HepG2 (cell line): ENCODE results near the gene DLG1. TPM values are rescaled to one million over a fixed set of nuclear protein-coding genes. Genes with fewer than 3 reads are reported as not detected.

Experiments used
- ATAC-seq: fragments of 200-7000 bp; cut with Tn5 transposase; 3 replicates; pipeline ENCODE4 v1.9.1; 2020; ENCODE audit warnings: mild to moderate bottlenecking, moderate library complexity
- BruUV-seq: library from RNA; stranded (reverse); fragments of 400-500 nt; replicated peaks from 2 replicates; lab custom pipeline; 2021; lab: Mats Ljungman, UMichigan
- CTCF ChIA-PET: fragments of 300-600 bp; formaldehyde crosslinking; extraction: SDS; loops from one replicate; lab custom pipeline; 2021; ENCODE audit warnings: low total read pairs, inconsistent platforms, low intra/inter-chr PET ratio; lab: Yijun Ruan, JAX
- POLR2A ChIA-PET: fragments of 350-600 bp; sonication (Branson Sonifier 250); formaldehyde crosslinking; loops from one replicate; lab custom pipeline; 2020; ENCODE audit warnings: antibody characterized with exemption, inconsistent platforms; lab: Yijun Ruan, JAX
- DNase-seq: peaks from one replicate; pipeline ENCODE4 v3.0.0-alpha.2; 2015; ENCODE audit warnings: low spot score
- FAIRE-seq: peaks from 3 replicates; lab custom pipeline; 2011; peaks lifted over from hg19 to GRCh38; lab: Jason Lieb, UNC
- H2AFZ ChIP-seq: one replicate; pipeline ENCODE4 v1.6.1; 2011; ENCODE audit warnings: low read length, inconsistent platforms
- H3K27ac ChIP-seq: fragments of 300-600 bp; 3 replicates; pipeline ENCODE4 v1.8.0; 2011; ENCODE audit warnings: mixed run types, mild to moderate bottlenecking, mixed read lengths, low read length, inconsistent platforms; ENCODE audit not compliant: insufficient read depth; ENCODE audit errors: extremely low read length
- H3K27me3 ChIP-seq, 2 experiments: fragments of 200-600 bp in 1 of 2; 2 replicates in 1 of 2; 3 replicates in 1 of 2; pipeline versions ENCODE4 v1.6.0 to v1.8.0; 2011; ENCODE audit warnings: low read length in 2 of 2, mild to moderate bottlenecking in 2 of 2, moderate library complexity in 2 of 2, inconsistent platforms in 1 of 2; ENCODE audit not compliant: insufficient read depth in 2 of 2, control insufficient read depth in 1 of 2
- H3K36me3 ChIP-seq, 2 experiments: fragments of 200-600 bp in 1 of 2; replicated peaks in 1 of 2; 2 replicates in 1 of 2; 3 replicates in 1 of 2; pipeline versions ENCODE4 v1.5.1 to v1.8.0; 2011; ENCODE audit warnings: low read length in 2 of 2, inconsistent platforms in 1 of 2; ENCODE audit not compliant: insufficient read depth in 2 of 2, control insufficient read depth in 1 of 2
- H3K4me1 ChIP-seq: 2 replicates; pipeline ENCODE4 v1.5.1; 2012; ENCODE audit warnings: low read length, inconsistent platforms; ENCODE audit not compliant: insufficient read depth
- H3K4me2 ChIP-seq: 2 replicates; pipeline ENCODE4 v1.6.0; 2011; ENCODE audit warnings: low read depth, low read length, inconsistent platforms
- H3K4me3 ChIP-seq, 3 experiments: fragments of 200-600 bp in 1 of 3; sonication (generic), shearing (Covaris generic) in 1 of 3; replicated peaks in 1 of 3; 2 replicates each; pipeline ENCODE4 v1.5.1; 2011 to 2016; ENCODE audit warnings: low read length in 3 of 3, inconsistent platforms in 2 of 3, low read depth in 2 of 3, mild to moderate bottlenecking in 2 of 3, control low read depth in 1 of 3, mixed read lengths in 1 of 3; ENCODE audit not compliant: insufficient read depth in 1 of 3
- H3K79me2 ChIP-seq: one replicate; pipeline ENCODE4 v1.6.1; 2011; ENCODE audit warnings: low read length, inconsistent platforms; ENCODE audit not compliant: insufficient read depth
- H3K9ac ChIP-seq: 2 replicates; pipeline ENCODE4 v1.6.0; 2011; ENCODE audit warnings: mild to moderate bottlenecking, low read depth, low read length, inconsistent platforms; ENCODE audit not compliant: insufficient read depth
- H3K9me3 ChIP-seq: 2 replicates; pipeline ENCODE4 v1.5.1; 2012; ENCODE audit warnings: mild to moderate bottlenecking, low read length
- H4K20me1 ChIP-seq: 2 replicates; pipeline ENCODE4 v1.6.0; 2011; ENCODE audit warnings: inconsistent platforms, mild to moderate bottlenecking, low read length, moderate library complexity; ENCODE audit not compliant: insufficient read depth
- ADNP ChIP-seq: sonication (generic); formaldehyde crosslinking; IDR thresholded peaks from 2 replicates; pipeline ENCODE4 v1.4.0; 2020; ENCODE audit warnings: missing genetic modification reagents
- BORCS8-MEF2B ChIP-seq: sonication (generic); formaldehyde crosslinking; IDR thresholded peaks from 2 replicates; pipeline ENCODE4 v1.8.0; 2022; ENCODE audit warnings: mild to moderate bottlenecking, missing genetic modification reagents
- E2F2 ChIP-seq: sonication (generic); formaldehyde crosslinking; IDR thresholded peaks from 2 replicates; pipeline ENCODE4 v1.4.0; 2020; ENCODE audit warnings: missing genetic modification reagents, borderline replicate concordance
- KLF6 ChIP-seq: IDR thresholded peaks from 2 replicates; pipeline ENCODE4 v1.8.0; 2016; ENCODE audit warnings: missing biosample characterization, missing genetic modification reagents
- MTF1 ChIP-seq: sonication (generic); formaldehyde crosslinking; IDR thresholded peaks from 2 replicates; pipeline ENCODE4 v1.5.0; 2020; ENCODE audit warnings: missing genetic modification reagents
- NR3C1 ChIP-seq: sonication (generic); formaldehyde crosslinking; IDR thresholded peaks from 2 replicates; pipeline ENCODE4 v1.4.0; 2020; ENCODE audit warnings: missing genetic modification reagents
- PATZ1 ChIP-seq: sonication (generic); formaldehyde crosslinking; IDR thresholded peaks from 2 replicates; pipeline ENCODE4 v1.4.0; 2020; ENCODE audit warnings: missing genetic modification reagents
- TCF7L2 ChIP-seq: IDR thresholded peaks from 2 replicates; pipeline ENCODE4 v1.6.1; 2011; ENCODE audit warnings: mild to moderate bottlenecking, low read depth, low read length, moderate library complexity
- TERF1 ChIP-seq: sonication (generic); formaldehyde crosslinking; IDR thresholded peaks from 2 replicates; pipeline ENCODE4 v1.8.0; 2022; ENCODE audit warnings: mild to moderate bottlenecking, missing genetic modification reagents, moderate library complexity
- ZNF574 ChIP-seq: sonication (generic); formaldehyde crosslinking; IDR thresholded peaks from 2 replicates; pipeline ENCODE4 v1.4.0; 2020; ENCODE audit warnings: missing genetic modification reagents
- ZNF703 ChIP-seq: sonication (generic); formaldehyde crosslinking; IDR thresholded peaks from 2 replicates; pipeline ENCODE4 v1.5.1; 2020; ENCODE audit warnings: missing genetic modification reagents, mild to moderate bottlenecking, moderate library complexity, borderline replicate concordance
- ZNF710 ChIP-seq: sonication (generic); formaldehyde crosslinking; IDR thresholded peaks from 2 replicates; pipeline ENCODE4 v1.5.0; 2020; ENCODE audit warnings: mild to moderate bottlenecking, missing genetic modification reagents, borderline replicate concordance
- ZNF749 ChIP-seq: sonication (generic); formaldehyde crosslinking; IDR thresholded peaks from 2 replicates; pipeline ENCODE4 v1.8.0; 2022; ENCODE audit warnings: mild to moderate bottlenecking, missing genetic modification reagents, moderate library complexity, borderline replicate concordance
- WGBS: methylation state at CpG from one replicate; pipeline ENCODE4 v1.1.6; 2017; ENCODE audit warnings: low lambda C conversion rate; 5-methylcytosine and 5-hydroxymethylcytosine counted together
- in situ Hi-C: cut with HindIII; loops from 2 replicates; pipeline ENCODE4 v1.10.0; 2017; ENCODE audit warnings: low pct_unique_long_range_greater_than_20kb; ENCODE audit not compliant: extremely low pct_ligation_motif_present
- intact Hi-C: fragments of 100-400 bp; cut with micrococcal nuclease; formaldehyde crosslinking; loops from one replicate; pipeline ENCODE4 v1.10.0; 2022; ENCODE audit not compliant: unreplicated experiment
- polyA plus RNA-seq, 8 experiments: library from polyadenylated mRNA; depleted of rRNA in 3 of 8; stranded (reverse) in 7 of 8; unstranded in 1 of 8; fragments of >200 nt; fragmentation: Illumina TruSeq in 4 of 8; extraction: Trizol in 4 of 8; gene quantifications; 2 replicates each; pipeline versions ENCODE4 v1.2.1 to v1.2.3, GENCODE V29; 2011 to 2016; ENCODE audit warnings: low read depth in 4 of 8, missing spikeins in 1 of 8, mixed read lengths in 1 of 8; ENCODE audit not compliant: insufficient read depth in 1 of 8
- total RNA-seq, 5 experiments: library from RNA; depleted of rRNA; stranded (reverse); fragments of >200 nt; fragmentation: Illumina TruSeq; extraction: Trizol; gene quantifications; 2 replicates each; pipeline ENCODE4 v1.2.3, GENCODE V29; 2016; ENCODE audit warnings: low read depth in 1 of 5
- TF ChIP-seq, protein P1 (sequence below): sonication (generic); formaldehyde crosslinking; IDR thresholded peaks from 2 replicates; pipeline ENCODE4 v1.4.0; 2020; ENCODE audit warnings: mild to moderate bottlenecking, missing genetic modification reagents

DLG1 gene
- total and polyA plus RNA-seq, 2 of the 13 experiments (the other 11 are each of a cell fraction or from before 2014, with no cell fraction given): 30.5 to 104 TPM

DNA sequence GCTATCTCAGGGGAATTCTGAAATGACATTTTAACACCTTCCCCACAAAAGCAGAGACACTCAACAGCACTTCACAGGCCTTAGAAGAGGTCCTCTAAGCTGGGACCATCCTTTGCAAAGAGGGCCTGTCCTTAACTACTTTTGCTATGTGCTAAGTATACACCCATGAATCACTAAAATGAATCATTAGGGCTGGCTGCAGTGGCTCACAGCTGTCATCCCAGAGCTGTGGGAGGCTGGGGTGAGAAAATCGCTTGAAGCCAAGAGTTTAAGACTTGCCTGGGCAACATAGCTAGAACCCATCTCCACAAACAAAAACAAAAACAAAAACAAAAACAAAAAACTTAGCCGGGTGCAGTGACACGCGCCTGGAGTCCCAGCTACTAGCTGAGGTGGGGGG lies 214.9 kb downstream of the DLG1 start (continued):
- TF ChIP-seq ZNF710 (CRISPR knock-in tag) (no peak), ZNF703 (no peak), NR3C1 (CRISPR knock-in tag) (no peak), ADNP (no peak), MTF1 (CRISPR knock-in tag) (no peak), BORCS8-MEF2B (no peak)

GRCh38 chr3:197082871-197083270 lies 215.5 kb downstream of the DLG1 start:
- in situ Hi-C loops: no loop called here
- Histone ChIP-seq H2AFZ (no peak overlapping the region), H3K4me3 (no peak overlapping the region), H3K27me3 (no peaks in the 10 kb centered on the region), H3K4me2 (no peak overlapping the region), H3K27ac (no peak overlapping the region), H3K9me3 (no peaks in the 10 kb centered on the region), H3K36me3 (peaks cover 4 to 17% of the 10 kb centered on the region in 2 experiments; a peak in 4 of 5 replicates), H4K20me1 (no peaks in the 10 kb centered on the region), H3K4me1 (no peaks in the 10 kb centered on the region), H3K9ac (no peak overlapping the region), H3K79me2 (no peaks in the 10 kb centered on the region)
- ChIA-PET CTCF (no interaction called here), POLR2A (no interaction called here)
- intact Hi-C loops: no loop called here
- no peak for ATAC-seq
- 93% methylated on average over 2 of the region's 2 CpGs for WGBS
- BruUV-seq: no TSS peak
- DNase-seq: no peak
- FAIRE-seq: no peak
- no peak for TF ChIP-seq ZNF749 (CRISPR knock-in tag)
- TF ChIP-seq E2F2 (CRISPR knock-in tag): no peak
- TF ChIP-seq TERF1 (CRISPR knock-in tag): no peak
- TF ChIP-seq, protein P1, sequence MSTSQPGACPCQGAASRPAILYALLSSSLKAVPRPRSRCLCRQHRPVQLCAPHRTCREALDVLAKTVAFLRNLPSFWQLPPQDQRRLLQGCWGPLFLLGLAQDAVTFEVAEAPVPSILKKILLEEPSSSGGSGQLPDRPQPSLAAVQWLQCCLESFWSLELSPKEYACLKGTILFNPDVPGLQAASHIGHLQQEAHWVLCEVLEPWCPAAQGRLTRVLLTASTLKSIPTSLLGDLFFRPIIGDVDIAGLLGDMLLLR (CRISPR knock-in tag): no peak
- no peak for TF ChIP-seq KLF6 (CRISPR knock-in tag)
- no peak for TF ChIP-seq ZNF574 (CRISPR knock-in tag)
- TF ChIP-seq TCF7L2: no peak
- TF ChIP-seq PATZ1 (CRISPR knock-in tag): no peak
